Measurements from ENCODE around the gene COL26A1.
"Not testable (repeated sequence)": the region's sequence is repeated elsewhere in the genome, so short reads cannot be mapped to it uniquely, and the experiment has no call there.

The COL26A1 gene

GRCh38 chr7:101604331-101604933, 241.8 kb downstream of the COL26A1 start:
- no peak for DNase-seq

DNA sequence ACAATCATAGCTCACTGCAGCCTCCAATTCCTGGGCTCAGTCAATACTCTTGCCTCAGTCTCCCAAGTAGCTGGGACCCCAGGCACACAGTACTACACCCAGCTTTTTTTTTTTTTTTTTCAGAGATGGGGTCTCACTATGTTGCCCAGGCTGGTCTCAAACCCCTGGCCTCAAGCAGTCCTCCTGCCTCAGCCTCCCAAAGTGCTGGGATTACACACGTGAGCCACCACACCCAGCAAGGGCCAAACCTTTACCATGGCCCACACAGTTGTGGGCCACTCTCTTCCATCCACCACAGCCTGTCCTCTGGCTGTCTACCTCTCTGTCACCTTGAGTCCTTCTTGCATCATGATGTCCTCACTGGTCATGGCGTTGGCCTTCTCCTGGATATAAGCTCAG, 242.3 kb downstream of the COL26A1 start:
- DNase-seq = not testable (repeated sequence)

- DNase-seq = no peak
Measured at GRCh38 chr7:101605611-101606497, 243.2 kb downstream of the COL26A1 start.

DNA sequence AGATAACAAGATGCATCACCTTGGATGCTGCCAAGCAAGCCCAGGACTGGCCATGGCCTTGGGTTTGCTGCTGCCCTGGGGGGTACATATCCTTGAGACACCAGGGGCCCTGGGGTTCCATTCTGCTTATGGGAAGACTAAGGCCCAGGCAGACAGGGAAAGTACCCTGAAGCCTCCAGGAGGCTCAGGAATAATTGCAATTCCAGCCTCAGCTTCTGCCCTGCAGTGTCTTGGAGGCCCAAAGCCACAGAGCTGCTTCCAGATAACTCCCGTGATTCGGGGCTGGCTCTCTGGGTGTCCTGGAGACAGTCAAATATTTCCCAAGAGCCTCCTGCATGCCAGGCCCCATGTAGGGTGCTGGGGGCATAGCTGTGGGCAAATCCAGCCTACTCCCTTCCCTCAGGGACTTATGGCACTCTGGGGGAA, 243.8 kb downstream of the COL26A1 start:
- no peak for DNase-seq
